B cell (primary cell): ENCODE results near the gene ARID3C. TPM values are rescaled to one million over a fixed set of nuclear protein-coding genes. Genes with fewer than 3 reads are reported as not detected.

Experiments used
- ATAC-seq: fragments of 200-7000 bp; cut with Tn5 transposase; one replicate; pipeline ENCODE4 v1.10.0; 2021; ENCODE audit warnings: low read depth, mild to moderate bottlenecking, moderate number of reproducible peaks, moderate library complexity
- CTCF ChIA-PET: fragments of 350-600 bp; sonication (Branson Sonifier 250); formaldehyde crosslinking; loops from one replicate; lab custom pipeline; 2021; ENCODE audit warnings: antibody characterized with exemption, inconsistent platforms; lab: Charles Lee
- POLR2A ChIA-PET: fragments of 350-600 bp; sonication (Branson Sonifier 250); formaldehyde crosslinking; loops from one replicate; lab custom pipeline; 2021; ENCODE audit warnings: antibody characterized with exemption; lab: Charles Lee
- DNase-seq: peaks from one replicate; pipeline ENCODE4 v3.0.0; 2013
- H2AFZ ChIP-seq: 2 replicates; pipeline ENCODE4 v1.6.1; 2012; ENCODE audit warnings: mild to moderate bottlenecking, low read depth, low read length; ENCODE audit not compliant: insufficient read depth, poor library complexity, severe bottlenecking
- H3K27ac ChIP-seq, 2 donors: 1 replicate in 1 of 2; 2 replicates in 1 of 2; pipeline ENCODE4 v1.5.1; 2012 to 2013; ENCODE audit warnings: low read length in 2 of 2, mild to moderate bottlenecking in 2 of 2, moderate library complexity in 1 of 2
- H3K27me3 ChIP-seq, 4 experiments: fragments of 200-600 bp in 1 of 4; sonication (generic) in 1 of 4; replicated peaks in 1 of 4; 1 replicate in 2 of 4; 2 replicates in 2 of 4; pipeline versions ENCODE4 v1.6.1 to v1.7.0; 2013 to 2016; ENCODE audit warnings: low read length in 3 of 4, mild to moderate bottlenecking in 2 of 4, mixed read lengths in 1 of 4, moderate library complexity in 1 of 4; ENCODE audit not compliant: insufficient read depth in 4 of 4, control insufficient read depth in 3 of 4; ENCODE audit errors: control extremely low read depth in 1 of 4
- H3K36me3 ChIP-seq, 2 experiments: replicated peaks in 1 of 2; 1 replicate in 1 of 2; 2 replicates in 1 of 2; pipeline versions ENCODE4 v1.6.1 to v1.7.1; 2013; ENCODE audit warnings: low read length in 1 of 2; ENCODE audit not compliant: insufficient read depth in 2 of 2, control insufficient read depth in 1 of 2; ENCODE audit errors: control extremely low read depth in 1 of 2, extremely low read depth in 1 of 2
- H3K4me1 ChIP-seq, 2 donors: fragments of 200-600 bp in 1 of 2; sonication (generic) in 1 of 2; 1 replicate in 1 of 2; 2 replicates in 1 of 2; pipeline versions ENCODE4 v1.5.1 to v1.6.1; 2013 to 2017; ENCODE audit warnings: low read length in 2 of 2; ENCODE audit not compliant: control insufficient read depth in 2 of 2, insufficient read depth in 2 of 2
- H3K4me2 ChIP-seq: replicated peaks from 2 replicates; pipeline ENCODE3; 2012; ENCODE audit warnings: mild to moderate bottlenecking, low read depth, low read length; ENCODE audit not compliant: poor library complexity, severe bottlenecking
- H3K4me3 ChIP-seq, 5 experiments: fragments of 200-600 bp in 1 of 5; sonication (generic) in 1 of 5; 1 replicate in 3 of 5; 2 replicates in 2 of 5; pipeline versions ENCODE4 v1.5.1 to v1.7.0; 2011 to 2016; ENCODE audit warnings: low read length in 4 of 5, mild to moderate bottlenecking in 4 of 5, low read depth in 2 of 5, control low read depth in 1 of 5, moderate library complexity in 1 of 5; ENCODE audit not compliant: insufficient read depth in 1 of 5; ENCODE audit errors: control extremely low read depth in 1 of 5, extremely low read depth in 1 of 5
- H3K79me2 ChIP-seq: fragments of 200-600 bp; sonication (generic); one replicate; pipeline ENCODE4 v1.6.0; 2016; ENCODE audit warnings: low read length; ENCODE audit not compliant: control insufficient read depth, insufficient read depth
- H3K9ac ChIP-seq: fragments of 200-600 bp; sonication (generic); 2 replicates; pipeline ENCODE4 v1.6.1; 2017; ENCODE audit warnings: mild to moderate bottlenecking, low read length, moderate library complexity
- H3K9me3 ChIP-seq, 3 donors: one replicate each; pipeline versions ENCODE4 v1.6.1 to v1.7.1; 2013; ENCODE audit warnings: low read length in 2 of 3; ENCODE audit not compliant: control insufficient read depth in 2 of 3, insufficient read depth in 1 of 3; ENCODE audit errors: control extremely low read depth in 1 of 3
- H4K20me1 ChIP-seq: 2 replicates; pipeline ENCODE4 v1.6.0; 2012; ENCODE audit warnings: mild to moderate bottlenecking, low read length; ENCODE audit not compliant: insufficient read depth, control insufficient read depth, poor library complexity, severe bottlenecking
- H3K27ac Mint-ChIP-seq: one replicate; pipeline ENCODE4 v1.8.0; 2021; ENCODE audit warnings: mixed read lengths
- H3K27me3 Mint-ChIP-seq: one replicate; pipeline ENCODE4 v1.8.0; 2021; ENCODE audit warnings: mixed read lengths
- H3K4me1 Mint-ChIP-seq: one replicate; pipeline ENCODE4 v1.8.0; 2021; ENCODE audit warnings: mixed read lengths
- H3K4me3 Mint-ChIP-seq: one replicate; pipeline ENCODE4 v1.8.0; 2021; ENCODE audit warnings: mixed read lengths
- H3K9me3 Mint-ChIP-seq: one replicate; pipeline ENCODE4 v1.8.0; 2022; ENCODE audit warnings: mixed read lengths; ENCODE audit not compliant: insufficient read depth
- CTCF ChIP-seq: fragments of 200-600 bp; IDR thresholded peaks from one replicate; pipeline ENCODE4 v1.8.0; 2022; ENCODE audit warnings: antibody characterized with exemption, mild to moderate bottlenecking
- EZH2 ChIP-seq: IDR thresholded peaks from 2 replicates; pipeline ENCODE4 v1.6.1; 2012; ENCODE audit warnings: borderline replicate concordance, low read depth, mild to moderate bottlenecking, moderate library complexity, low read length; ENCODE audit not compliant: insufficient read depth, poor library complexity, severe bottlenecking
- WGBS: methylation state at CpG from one replicate; pipeline ENCODE4 v1.1.5; 2013; ENCODE audit warnings: missing lambda C conversion rate; ENCODE audit not compliant: insufficient coverage; 5-methylcytosine and 5-hydroxymethylcytosine counted together
- intact Hi-C: fragments of 100-400 bp; cut with micrococcal nuclease; formaldehyde crosslinking; loops from one replicate; pipeline ENCODE4 v1.10.0; 2022
- polyA plus RNA-seq: library from polyadenylated mRNA; depleted of rRNA; stranded (reverse); fragments of >200 nt; gene quantifications from 2 replicates; pipeline ENCODE4 v1.2.3, GENCODE V29; 2012
- total RNA-seq, 2 donors: library from RNA; stranded (reverse); fragments of 120-200 nt in 1 of 2; gene quantifications; 1 replicate in 1 of 2; 2 replicates in 1 of 2; pipeline versions ENCODE4 v1.2.3 to v1.2.4, GENCODE V29; 2013 to 2022

Gene ARID3C
- total and polyA plus RNA-seq, 2 donors (not counting 1 experiment from before 2014, with no cell fraction given): not detected

DNA sequence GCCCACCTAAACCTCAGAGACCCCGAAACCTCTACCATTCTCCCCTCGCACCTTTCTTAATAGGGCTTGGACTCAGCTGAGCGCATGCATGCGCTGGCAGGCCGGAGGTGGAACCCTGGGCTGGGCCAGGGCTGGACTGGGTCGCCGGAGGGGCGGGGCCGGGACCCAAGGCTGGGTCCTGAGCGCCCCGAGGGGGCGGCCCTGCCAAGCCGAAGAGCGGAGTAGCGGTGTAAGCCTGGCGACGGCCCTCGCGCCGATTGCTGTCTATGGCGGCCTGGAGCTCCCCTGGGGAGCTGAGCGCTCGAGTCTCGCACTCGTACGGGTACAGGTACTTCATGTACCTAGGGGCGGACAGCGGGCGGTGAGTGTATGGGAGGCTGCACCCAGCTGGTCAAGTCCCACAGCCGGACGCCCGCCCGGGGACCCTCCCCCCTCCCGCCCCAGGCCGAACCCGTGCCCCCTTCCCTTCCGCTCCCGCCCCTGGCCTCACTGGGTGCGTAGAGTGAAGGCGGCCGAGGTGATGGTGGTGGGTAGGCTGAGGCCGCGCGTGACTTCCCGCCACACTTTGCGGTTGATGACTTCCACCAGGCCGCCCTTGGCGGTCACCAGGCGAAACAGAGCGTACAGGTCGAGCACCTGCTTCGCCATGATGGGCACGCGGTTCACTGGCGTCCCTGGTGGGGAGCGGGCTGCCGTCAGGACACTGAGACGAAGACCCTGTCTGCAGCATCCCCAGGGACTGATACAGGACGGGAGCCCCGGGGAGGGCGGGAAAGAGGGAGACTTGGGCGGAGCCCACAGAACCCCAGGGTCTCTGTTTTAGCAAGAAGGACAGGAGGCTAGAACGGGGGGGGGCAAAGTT lies 5.3 kb downstream of the ARID3C start:
- intact Hi-C loops: no loop called here
- Mint-ChIP-seq H3K4me1 (peaks cover 43% of the 10 kb centered on the region), H3K27me3 (peaks cover 61% of the 10 kb centered on the region), H3K27ac (no peak overlapping the region), H3K4me3 (peak overlapping the region; percentile 67), H3K9me3 (no peaks in the 10 kb centered on the region)
- Histone ChIP-seq H3K27me3 (peaks cover 0 to 77% (median 62%) of the 10 kb centered on the region in 4 experiments), H3K79me2 (peaks cover 25% of the 10 kb centered on the region), H2AFZ (peak overlapping the region; percentile 40), H3K4me2 (peak overlapping the region; percentile 70), H3K27ac (no peak overlapping the region), H3K9me3 (peaks cover 0 to 41% (median 1%) of the 10 kb centered on the region in 3 donors), H4K20me1 (peaks cover 6% of the 10 kb centered on the region), H3K4me1 (peaks cover 43 to 56% of the 10 kb centered on the region in 2 donors), H3K4me3 (peak overlapping the region in 1 of 5 experiments; percentile 12), H3K9ac (peak overlapping the region; percentile 18), H3K36me3 (no peaks in the 10 kb centered on the region)
- WGBS: 7% methylated on average over 56 of the region's 63 CpGs
- TF ChIP-seq EZH2 (peak; percentile 26), CTCF (no peak)
- DNase-seq: peak; percentile 58
- POLR2A ChIA-PET: interaction anchor here (0.6 kb wide), 1 partner anchor 14 kb away, joined by 4 read pairs; no protein-coding TSS in a partner anchor
- CTCF ChIA-PET: interaction anchor here (2.0 to 7.6 kb wide), 2 partner anchors 10 to 14 kb away, joined by 5 to 64 read pairs; partner anchors contain the start of gene SIGMAR1
- no peak for ATAC-seq
